WTC11 (cell line): Measurements from ENCODE around the gene RSBN1L.

Source experiments
- CBFB ChIP-seq: sonication (generic); formaldehyde crosslinking; IDR thresholded peaks from 2 replicates; pipeline ENCODE4 v1.8.1; 2022; ENCODE audit warnings: mild to moderate bottlenecking, low read depth, missing genetic modification reagents
- JUN ChIP-seq: sonication (generic); formaldehyde crosslinking; IDR thresholded peaks from 2 replicates; pipeline ENCODE4 v1.8.0; 2023; ENCODE audit warnings: mild to moderate bottlenecking, missing genetic modification reagents
- NFE2L1 ChIP-seq: sonication (generic); formaldehyde crosslinking; IDR thresholded peaks from 2 replicates; pipeline ENCODE4 v1.8.1; 2023; ENCODE audit warnings: missing genetic modification reagents
- NR1H2 ChIP-seq: sonication (generic); formaldehyde crosslinking; IDR thresholded peaks from 2 replicates; pipeline ENCODE4 v1.9.0; 2021; ENCODE audit warnings: mild to moderate bottlenecking, moderate library complexity, missing genetic modification reagents
- NR3C1 ChIP-seq: sonication (generic); formaldehyde crosslinking; conservative IDR thresholded peaks from 2 replicates; pipeline ENCODE4 v1.8.1; 2023; ENCODE audit warnings: low read depth, mild to moderate bottlenecking, missing genetic modification reagents
- TEAD4 ChIP-seq: sonication (generic); formaldehyde crosslinking; IDR thresholded peaks from 2 replicates; pipeline ENCODE4 v1.8.0; 2022; ENCODE audit warnings: mild to moderate bottlenecking, missing genetic modification reagents
- ZNF423 ChIP-seq: fragments of 250-450 bp; sonication (Bioruptor Pico); IDR thresholded peaks from 2 replicates; pipeline ENCODE4 v2.1.2; 2022; ENCODE audit warnings: mild to moderate bottlenecking, moderate library complexity
- TF ChIP-seq, protein P1 (sequence below): sonication (generic); formaldehyde crosslinking; IDR thresholded peaks from 2 replicates; pipeline ENCODE4 v1.8.1; 2023; ENCODE audit warnings: mild to moderate bottlenecking, missing genetic modification reagents, moderate library complexity
- TF ChIP-seq, protein P2 (sequence below): fragments of 200-600 bp; IDR thresholded peaks from 2 replicates; pipeline ENCODE4 v1.8.0; 2022; ENCODE audit warnings: antibody characterized with exemption
- TF ChIP-seq, protein P3 (sequence below): sonication (generic); formaldehyde crosslinking; IDR thresholded peaks from 2 replicates; pipeline ENCODE4 v1.8.1; 2022; ENCODE audit warnings: mild to moderate bottlenecking, missing genetic modification reagents, moderate library complexity, borderline replicate concordance
- TF ChIP-seq, protein P4 (sequence below): sonication (generic); formaldehyde crosslinking; IDR thresholded peaks from 2 replicates; pipeline ENCODE4 v1.8.1; 2022; ENCODE audit warnings: mild to moderate bottlenecking, moderate library complexity, missing genetic modification reagents
- TF ChIP-seq, protein P5 (sequence below): sonication (generic); formaldehyde crosslinking; IDR thresholded peaks from 2 replicates; pipeline ENCODE4 v1.8.0; 2023; ENCODE audit warnings: missing genetic modification reagents, mild to moderate bottlenecking, borderline replicate concordance
- TF ChIP-seq, protein P6 (sequence below): sonication (generic); formaldehyde crosslinking; conservative IDR thresholded peaks from 2 replicates; pipeline ENCODE4 v1.8.1; 2023; ENCODE audit warnings: mild to moderate bottlenecking, low read depth, missing genetic modification reagents, moderate library complexity
- TF ChIP-seq, protein P7 (sequence below): sonication (generic); formaldehyde crosslinking; IDR thresholded peaks from 2 replicates; pipeline ENCODE4 v1.8.1; 2022; ENCODE audit warnings: low read depth, missing genetic modification reagents, borderline replicate concordance

DNA sequence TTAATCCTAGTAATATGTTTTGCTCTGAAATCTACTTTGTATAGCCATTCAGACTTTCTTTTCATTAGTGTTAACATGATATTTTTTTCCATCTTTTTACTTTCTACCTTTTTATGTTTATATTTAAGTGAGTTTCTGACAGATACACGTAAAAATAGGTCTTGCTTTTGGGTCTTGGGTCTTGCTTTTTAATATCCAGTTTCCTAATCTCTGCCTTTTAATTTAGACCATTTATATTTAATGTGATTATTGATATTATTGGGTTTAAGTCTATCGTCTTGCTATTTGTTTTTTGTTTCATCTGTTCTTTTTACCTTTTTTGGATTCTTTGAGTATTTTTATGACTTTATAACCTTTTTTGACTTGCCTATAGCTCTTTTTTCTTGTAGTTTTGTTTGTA, 110.2 kb downstream of the RSBN1L start:
- TF ChIP-seq, protein P1, sequence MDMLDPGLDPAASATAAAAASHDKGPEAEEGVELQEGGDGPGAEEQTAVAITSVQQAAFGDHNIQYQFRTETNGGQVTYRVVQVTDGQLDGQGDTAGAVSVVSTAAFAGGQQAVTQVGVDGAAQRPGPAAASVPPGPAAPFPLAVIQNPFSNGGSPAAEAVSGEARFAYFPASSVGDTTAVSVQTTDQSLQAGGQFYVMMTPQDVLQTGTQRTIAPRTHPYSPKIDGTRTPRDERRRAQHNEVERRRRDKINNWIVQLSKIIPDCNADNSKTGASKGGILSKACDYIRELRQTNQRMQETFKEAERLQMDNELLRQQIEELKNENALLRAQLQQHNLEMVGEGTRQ (CRISPR knock-in tag), result no peak
- TF ChIP-seq TEAD4 (CRISPR knock-in tag) (no peak), JUN (no peak), ZNF423 (CRISPR knock-in tag) (no peak), NR1H2 (CRISPR knock-in tag) (no peak), NFE2L1 (CRISPR knock-in tag) (no peak), CBFB (CRISPR knock-in tag) (no peak), NR3C1 (CRISPR knock-in tag) (no peak)
- TF ChIP-seq, protein P2, sequence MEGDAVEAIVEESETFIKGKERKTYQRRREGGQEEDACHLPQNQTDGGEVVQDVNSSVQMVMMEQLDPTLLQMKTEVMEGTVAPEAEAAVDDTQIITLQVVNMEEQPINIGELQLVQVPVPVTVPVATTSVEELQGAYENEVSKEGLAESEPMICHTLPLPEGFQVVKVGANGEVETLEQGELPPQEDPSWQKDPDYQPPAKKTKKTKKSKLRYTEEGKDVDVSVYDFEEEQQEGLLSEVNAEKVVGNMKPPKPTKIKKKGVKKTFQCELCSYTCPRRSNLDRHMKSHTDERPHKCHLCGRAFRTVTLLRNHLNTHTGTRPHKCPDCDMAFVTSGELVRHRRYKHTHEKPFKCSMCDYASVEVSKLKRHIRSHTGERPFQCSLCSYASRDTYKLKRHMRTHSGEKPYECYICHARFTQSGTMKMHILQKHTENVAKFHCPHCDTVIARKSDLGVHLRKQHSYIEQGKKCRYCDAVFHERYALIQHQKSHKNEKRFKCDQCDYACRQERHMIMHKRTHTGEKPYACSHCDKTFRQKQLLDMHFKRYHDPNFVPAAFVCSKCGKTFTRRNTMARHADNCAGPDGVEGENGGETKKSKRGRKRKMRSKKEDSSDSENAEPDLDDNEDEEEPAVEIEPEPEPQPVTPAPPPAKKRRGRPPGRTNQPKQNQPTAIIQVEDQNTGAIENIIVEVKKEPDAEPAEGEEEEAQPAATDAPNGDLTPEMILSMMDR, result no peak
- TF ChIP-seq, protein P3, sequence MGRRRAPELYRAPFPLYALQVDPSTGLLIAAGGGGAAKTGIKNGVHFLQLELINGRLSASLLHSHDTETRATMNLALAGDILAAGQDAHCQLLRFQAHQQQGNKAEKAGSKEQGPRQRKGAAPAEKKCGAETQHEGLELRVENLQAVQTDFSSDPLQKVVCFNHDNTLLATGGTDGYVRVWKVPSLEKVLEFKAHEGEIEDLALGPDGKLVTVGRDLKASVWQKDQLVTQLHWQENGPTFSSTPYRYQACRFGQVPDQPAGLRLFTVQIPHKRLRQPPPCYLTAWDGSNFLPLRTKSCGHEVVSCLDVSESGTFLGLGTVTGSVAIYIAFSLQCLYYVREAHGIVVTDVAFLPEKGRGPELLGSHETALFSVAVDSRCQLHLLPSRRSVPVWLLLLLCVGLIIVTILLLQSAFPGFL (CRISPR knock-in tag), result no peak
- TF ChIP-seq, protein P4, sequence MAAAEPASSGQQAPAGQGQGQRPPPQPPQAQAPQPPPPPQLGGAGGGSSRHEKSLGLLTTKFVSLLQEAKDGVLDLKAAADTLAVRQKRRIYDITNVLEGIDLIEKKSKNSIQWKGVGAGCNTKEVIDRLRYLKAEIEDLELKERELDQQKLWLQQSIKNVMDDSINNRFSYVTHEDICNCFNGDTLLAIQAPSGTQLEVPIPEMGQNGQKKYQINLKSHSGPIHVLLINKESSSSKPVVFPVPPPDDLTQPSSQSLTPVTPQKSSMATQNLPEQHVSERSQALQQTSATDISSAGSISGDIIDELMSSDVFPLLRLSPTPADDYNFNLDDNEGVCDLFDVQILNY (CRISPR knock-in tag), result no peak
- TF ChIP-seq, protein P5, sequence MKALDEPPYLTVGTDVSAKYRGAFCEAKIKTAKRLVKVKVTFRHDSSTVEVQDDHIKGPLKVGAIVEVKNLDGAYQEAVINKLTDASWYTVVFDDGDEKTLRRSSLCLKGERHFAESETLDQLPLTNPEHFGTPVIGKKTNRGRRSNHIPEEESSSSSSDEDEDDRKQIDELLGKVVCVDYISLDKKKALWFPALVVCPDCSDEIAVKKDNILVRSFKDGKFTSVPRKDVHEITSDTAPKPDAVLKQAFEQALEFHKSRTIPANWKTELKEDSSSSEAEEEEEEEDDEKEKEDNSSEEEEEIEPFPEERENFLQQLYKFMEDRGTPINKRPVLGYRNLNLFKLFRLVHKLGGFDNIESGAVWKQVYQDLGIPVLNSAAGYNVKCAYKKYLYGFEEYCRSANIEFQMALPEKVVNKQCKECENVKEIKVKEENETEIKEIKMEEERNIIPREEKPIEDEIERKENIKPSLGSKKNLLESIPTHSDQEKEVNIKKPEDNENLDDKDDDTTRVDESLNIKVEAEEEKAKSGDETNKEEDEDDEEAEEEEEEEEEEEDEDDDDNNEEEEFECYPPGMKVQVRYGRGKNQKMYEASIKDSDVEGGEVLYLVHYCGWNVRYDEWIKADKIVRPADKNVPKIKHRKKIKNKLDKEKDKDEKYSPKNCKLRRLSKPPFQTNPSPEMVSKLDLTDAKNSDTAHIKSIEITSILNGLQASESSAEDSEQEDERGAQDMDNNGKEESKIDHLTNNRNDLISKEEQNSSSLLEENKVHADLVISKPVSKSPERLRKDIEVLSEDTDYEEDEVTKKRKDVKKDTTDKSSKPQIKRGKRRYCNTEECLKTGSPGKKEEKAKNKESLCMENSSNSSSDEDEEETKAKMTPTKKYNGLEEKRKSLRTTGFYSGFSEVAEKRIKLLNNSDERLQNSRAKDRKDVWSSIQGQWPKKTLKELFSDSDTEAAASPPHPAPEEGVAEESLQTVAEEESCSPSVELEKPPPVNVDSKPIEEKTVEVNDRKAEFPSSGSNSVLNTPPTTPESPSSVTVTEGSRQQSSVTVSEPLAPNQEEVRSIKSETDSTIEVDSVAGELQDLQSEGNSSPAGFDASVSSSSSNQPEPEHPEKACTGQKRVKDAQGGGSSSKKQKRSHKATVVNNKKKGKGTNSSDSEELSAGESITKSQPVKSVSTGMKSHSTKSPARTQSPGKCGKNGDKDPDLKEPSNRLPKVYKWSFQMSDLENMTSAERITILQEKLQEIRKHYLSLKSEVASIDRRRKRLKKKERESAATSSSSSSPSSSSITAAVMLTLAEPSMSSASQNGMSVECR (CRISPR knock-in tag), result no peak
- TF ChIP-seq, protein P6, sequence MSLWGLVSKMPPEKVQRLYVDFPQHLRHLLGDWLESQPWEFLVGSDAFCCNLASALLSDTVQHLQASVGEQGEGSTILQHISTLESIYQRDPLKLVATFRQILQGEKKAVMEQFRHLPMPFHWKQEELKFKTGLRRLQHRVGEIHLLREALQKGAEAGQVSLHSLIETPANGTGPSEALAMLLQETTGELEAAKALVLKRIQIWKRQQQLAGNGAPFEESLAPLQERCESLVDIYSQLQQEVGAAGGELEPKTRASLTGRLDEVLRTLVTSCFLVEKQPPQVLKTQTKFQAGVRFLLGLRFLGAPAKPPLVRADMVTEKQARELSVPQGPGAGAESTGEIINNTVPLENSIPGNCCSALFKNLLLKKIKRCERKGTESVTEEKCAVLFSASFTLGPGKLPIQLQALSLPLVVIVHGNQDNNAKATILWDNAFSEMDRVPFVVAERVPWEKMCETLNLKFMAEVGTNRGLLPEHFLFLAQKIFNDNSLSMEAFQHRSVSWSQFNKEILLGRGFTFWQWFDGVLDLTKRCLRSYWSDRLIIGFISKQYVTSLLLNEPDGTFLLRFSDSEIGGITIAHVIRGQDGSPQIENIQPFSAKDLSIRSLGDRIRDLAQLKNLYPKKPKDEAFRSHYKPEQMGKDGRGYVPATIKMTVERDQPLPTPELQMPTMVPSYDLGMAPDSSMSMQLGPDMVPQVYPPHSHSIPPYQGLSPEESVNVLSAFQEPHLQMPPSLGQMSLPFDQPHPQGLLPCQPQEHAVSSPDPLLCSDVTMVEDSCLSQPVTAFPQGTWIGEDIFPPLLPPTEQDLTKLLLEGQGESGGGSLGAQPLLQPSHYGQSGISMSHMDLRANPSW, result no peak
- TF ChIP-seq, protein P7, sequence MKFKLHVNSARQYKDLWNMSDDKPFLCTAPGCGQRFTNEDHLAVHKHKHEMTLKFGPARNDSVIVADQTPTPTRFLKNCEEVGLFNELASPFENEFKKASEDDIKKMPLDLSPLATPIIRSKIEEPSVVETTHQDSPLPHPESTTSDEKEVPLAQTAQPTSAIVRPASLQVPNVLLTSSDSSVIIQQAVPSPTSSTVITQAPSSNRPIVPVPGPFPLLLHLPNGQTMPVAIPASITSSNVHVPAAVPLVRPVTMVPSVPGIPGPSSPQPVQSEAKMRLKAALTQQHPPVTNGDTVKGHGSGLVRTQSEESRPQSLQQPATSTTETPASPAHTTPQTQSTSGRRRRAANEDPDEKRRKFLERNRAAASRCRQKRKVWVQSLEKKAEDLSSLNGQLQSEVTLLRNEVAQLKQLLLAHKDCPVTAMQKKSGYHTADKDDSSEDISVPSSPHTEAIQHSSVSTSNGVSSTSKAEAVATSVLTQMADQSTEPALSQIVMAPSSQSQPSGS (CRISPR knock-in tag), result no peak
